OCI-LY1 (cell line): ENCODE measurements around the gene LTF.

Experiments
- H2AFZ ChIP-seq: fragments of 200-600 bp; sonication (generic), shearing (Covaris generic); 2 replicates; pipeline ENCODE4 v1.6.0; 2014; ENCODE audit warnings: antibody characterized with exemption, mild to moderate bottlenecking, low read length
- H3F3A ChIP-seq: fragments of 200-600 bp; sonication (generic), shearing (Covaris generic); 2 replicates; pipeline ENCODE4 v1.6.0; 2014; ENCODE audit warnings: mild to moderate bottlenecking, antibody characterized with exemption, low read length, moderate library complexity; ENCODE audit not compliant: insufficient read depth
- H3K27ac ChIP-seq: fragments of 200-600 bp; sonication (generic); 2 replicates; pipeline ENCODE4 v1.5.1; 2014; ENCODE audit warnings: low read length, mixed run types, mild to moderate bottlenecking, low read depth; ENCODE audit not compliant: poor library complexity, severe bottlenecking
- H3K27me3 ChIP-seq: fragments of 200-600 bp; sonication (generic); 2 replicates; pipeline ENCODE4 v1.6.0; 2014; ENCODE audit warnings: antibody characterized with exemption, mild to moderate bottlenecking, low read length, moderate library complexity; ENCODE audit not compliant: insufficient read depth
- H3K36me3 ChIP-seq: fragments of 200-600 bp; sonication (generic); 2 replicates; pipeline ENCODE4 v1.6.1; 2014; ENCODE audit warnings: mild to moderate bottlenecking, antibody characterized with exemption, low read length, moderate library complexity, mixed read lengths; ENCODE audit not compliant: insufficient read depth
- H3K4me1 ChIP-seq: fragments of 200-600 bp; sonication (generic); 2 replicates; pipeline ENCODE4 v1.5.1; 2014; ENCODE audit warnings: mild to moderate bottlenecking, low read length, moderate library complexity; ENCODE audit not compliant: insufficient read depth, severe bottlenecking
- H3K4me2 ChIP-seq: fragments of 200-600 bp; sonication (generic), shearing (Covaris generic); 2 replicates; pipeline ENCODE4 v1.6.1; 2014; ENCODE audit warnings: low read length
- H3K4me3 ChIP-seq: fragments of 200-600 bp; sonication (generic); 2 replicates; pipeline ENCODE4 v1.5.1; 2014; ENCODE audit warnings: low read length, low read depth, mild to moderate bottlenecking, mixed read lengths; ENCODE audit not compliant: poor library complexity, severe bottlenecking
- H3K79me2 ChIP-seq: fragments of 200-600 bp; shearing (Covaris generic); 2 replicates; pipeline ENCODE4 v1.6.1; 2016; ENCODE audit warnings: mixed run types, low read length, mixed read lengths; ENCODE audit not compliant: insufficient read depth
- H3K9ac ChIP-seq: fragments of 200-600 bp; sonication (generic), shearing (Covaris generic); 2 replicates; pipeline ENCODE4 v1.6.1; 2014; ENCODE audit warnings: mild to moderate bottlenecking, low read length, mixed read lengths
- H3K9me2 ChIP-seq: fragments of 200-600 bp; sonication (generic), shearing (Covaris generic); 2 replicates; pipeline ENCODE4 v1.6.1; 2014; ENCODE audit warnings: low read depth, mild to moderate bottlenecking, low read length, mixed read lengths
- H3K9me3 ChIP-seq: fragments of 200-600 bp; shearing (Covaris generic); 2 replicates; pipeline ENCODE4 v1.6.1; 2014; ENCODE audit warnings: low read length, mixed read lengths
- H4K20me1 ChIP-seq: fragments of 200-600 bp; sonication (generic), shearing (Covaris generic); 2 replicates; pipeline ENCODE4 v1.6.0; 2016; ENCODE audit warnings: mild to moderate bottlenecking, low read length; ENCODE audit not compliant: insufficient read depth
- CTCF ChIP-seq: fragments of 200-600 bp; sonication (generic), shearing (Covaris generic); IDR thresholded peaks from 2 replicates; pipeline ENCODE4 v1.5.1; 2017; ENCODE audit warnings: mild to moderate bottlenecking, antibody characterized with exemption, low read length, moderate library complexity, mixed read lengths
- EZH2 ChIP-seq: fragments of 200-600 bp; sonication (generic), shearing (Covaris generic); IDR thresholded peaks from 2 replicates; pipeline ENCODE4 v1.8.0; 2017; ENCODE audit warnings: borderline replicate concordance, mixed run types, mild to moderate bottlenecking, antibody characterized with exemption, low read length, moderate library complexity, mixed read lengths

LTF gene

GRCh38 chr3:46464326-46465195 lies at the start of gene LTF:
TSS of gene LTF (minus strand) at chr3:46464905. CDS start at chr3:46464867, 38 bp downstream.
- Histone ChIP-seq H3K4me3 (no peak within 1 kb of the TSS), H2AFZ (no peak within 1 kb of the TSS), H3K27me3 (no peaks in the 10 kb centered on the region; the same call in 1 of the 2 replicates), H3K9ac (no peak within 1 kb of the TSS), H3K27ac (no peak within 1 kb of the TSS), H3K9me2 (no peaks in the 10 kb centered on the region), H3F3A (no peaks in the 10 kb centered on the region), H3K79me2 (no peaks in the 10 kb centered on the region), H3K36me3 (no peaks in the 10 kb centered on the region), H3K4me1 (no peaks in the 10 kb centered on the region), H3K4me2 (no peak within 1 kb of the TSS), H3K9me3 (0 out of 2 replicates have a peak, but pooled peaks cover 4% of the 10 kb centered on the region), H4K20me1 (no peaks in the 10 kb centered on the region)
- TF ChIP-seq EZH2 = no peak
- no peak for TF ChIP-seq CTCF

GRCh38 chr3:46512191-46512749 lies 47.6 kb upstream of the LTF start:
- H4K20me1 ChIP-seq = no peaks in the 10 kb centered on the region
- H3K27ac ChIP-seq = no peak overlapping the region
- no peaks in the 10 kb centered on the region for H3K4me1 ChIP-seq
- TF ChIP-seq CTCF (no peak), EZH2 (no peak)
- H3K4me3 ChIP-seq = no peak overlapping the region
- H3K79me2 ChIP-seq = no peaks in the 10 kb centered on the region
- no peaks in the 10 kb centered on the region for H3K9me2 ChIP-seq
- no peaks in the 10 kb centered on the region for H3K27me3 ChIP-seq
- no peaks in the 10 kb centered on the region for H3F3A ChIP-seq
- H2AFZ ChIP-seq = no peak overlapping the region
- no peaks in the 10 kb centered on the region for H3K9me3 ChIP-seq
- H3K4me2 ChIP-seq = no peak overlapping the region
- H3K36me3 ChIP-seq = no peaks in the 10 kb centered on the region
- no peak overlapping the region for H3K9ac ChIP-seq

GRCh38 chr3:46509661-46510187 lies 45.0 kb upstream of the LTF start:
- Histone ChIP-seq H3F3A (no peaks in the 10 kb centered on the region), H3K9me2 (no peaks in the 10 kb centered on the region), H3K27ac (no peak overlapping the region), H2AFZ (no peak overlapping the region), H3K4me2 (no peak overlapping the region), H3K4me3 (no peak overlapping the region), H3K36me3 (no peaks in the 10 kb centered on the region), H3K4me1 (no peaks in the 10 kb centered on the region), H3K79me2 (no peaks in the 10 kb centered on the region), H4K20me1 (no peaks in the 10 kb centered on the region), H3K9me3 (no peaks in the 10 kb centered on the region), H3K9ac (no peak overlapping the region), H3K27me3 (no peaks in the 10 kb centered on the region)
- TF ChIP-seq EZH2 (no peak), CTCF (no peak)
